ENCODE measurements around the gene INPP5A.

- TF ChIP-seq CTCF (IDR thresholded peaks at IDR 0.05): no peak
- TF ChIP-seq POLR2AphosphoS5 (IDR thresholded peaks at IDR 0.05): no peak
These were observed 106.3 kb downstream of the INPP5A start for GRCh38 chr10:132643709-132644526.

All from upper lobe of left lung (tissue), 4 donors.